ENCODE results near the gene MYLK. TPM values are rescaled to one million over a fixed set of nuclear protein-coding genes. Genes with fewer than 3 reads are reported as not detected.

Gene MYLK
- total and polyA plus RNA-seq, 2 donors (not counting 1 experiment from before 2014, with no cell fraction given) = 0.51 TPM; not detected in 1

GRCh38 chr3:123751433-123751832 lies 132.7 kb downstream of the MYLK start:
- no peaks in the 10 kb centered on the region for H4K20me1 ChIP-seq (ENCODE audit: control insufficient read depth, insufficient read depth, low read length, poor library complexity, severe bottlenecking)
- ATAC-seq (ENCODE audit: low read depth) = no peak
- H2AFZ ChIP-seq (ENCODE audit: insufficient read depth, low read depth, low read length, poor library complexity, severe bottlenecking) = no peak overlapping the region
- TF ChIP-seq, protein P1, sequence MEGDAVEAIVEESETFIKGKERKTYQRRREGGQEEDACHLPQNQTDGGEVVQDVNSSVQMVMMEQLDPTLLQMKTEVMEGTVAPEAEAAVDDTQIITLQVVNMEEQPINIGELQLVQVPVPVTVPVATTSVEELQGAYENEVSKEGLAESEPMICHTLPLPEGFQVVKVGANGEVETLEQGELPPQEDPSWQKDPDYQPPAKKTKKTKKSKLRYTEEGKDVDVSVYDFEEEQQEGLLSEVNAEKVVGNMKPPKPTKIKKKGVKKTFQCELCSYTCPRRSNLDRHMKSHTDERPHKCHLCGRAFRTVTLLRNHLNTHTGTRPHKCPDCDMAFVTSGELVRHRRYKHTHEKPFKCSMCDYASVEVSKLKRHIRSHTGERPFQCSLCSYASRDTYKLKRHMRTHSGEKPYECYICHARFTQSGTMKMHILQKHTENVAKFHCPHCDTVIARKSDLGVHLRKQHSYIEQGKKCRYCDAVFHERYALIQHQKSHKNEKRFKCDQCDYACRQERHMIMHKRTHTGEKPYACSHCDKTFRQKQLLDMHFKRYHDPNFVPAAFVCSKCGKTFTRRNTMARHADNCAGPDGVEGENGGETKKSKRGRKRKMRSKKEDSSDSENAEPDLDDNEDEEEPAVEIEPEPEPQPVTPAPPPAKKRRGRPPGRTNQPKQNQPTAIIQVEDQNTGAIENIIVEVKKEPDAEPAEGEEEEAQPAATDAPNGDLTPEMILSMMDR (IDR thresholded peaks at IDR 0.05) = no peak
- TF ChIP-seq EZH2 (IDR thresholded peaks at IDR 0.05; ENCODE audit: borderline replicate concordance, insufficient read depth, low read depth, low read length, poor library complexity, severe bottlenecking) = no peak
- intact Hi-C loops (cut with micrococcal nuclease) = no loop called here
- Mint-ChIP-seq H3K4me1 (peaks cover under 1% of the 10 kb centered on the region), H3K27ac (no peak overlapping the region), H3K4me3 (no peak overlapping the region), H3K27me3 (peaks cover 10% of the 10 kb centered on the region), H3K9me3 (ENCODE audit: insufficient read depth) (no peaks in the 10 kb centered on the region)
- peaks cover 0 to 2% (median 0%) of the 10 kb centered on the region in 4 experiments for H3K27me3 ChIP-seq (replicated peaks in 1 of 4; ENCODE audit: control extremely low read depth in 1 of 4, control insufficient read depth in 3 of 4, insufficient read depth in 4 of 4, low read length in 3 of 4)
- WGBS (ENCODE audit: insufficient coverage) = 94% methylated on average over 2 of the region's 3 CpGs
- H3K9me3 ChIP-seq (ENCODE audit: control extremely low read depth in 1 of 3, control insufficient read depth in 2 of 3, insufficient read depth in 1 of 3, low read length in 2 of 3) = no peaks in the 10 kb centered on the region
- no peaks in the 10 kb centered on the region for H3K4me1 ChIP-seq (ENCODE audit: control insufficient read depth in 2 of 2, insufficient read depth in 2 of 2, low read length in 2 of 2)
- CTCF ChIA-PET = no interaction called here
- H3K36me3 ChIP-seq (replicated peaks in 1 of 2; ENCODE audit: control extremely low read depth in 1 of 2, control insufficient read depth in 1 of 2, extremely low read depth in 1 of 2, insufficient read depth in 2 of 2, low read length in 1 of 2) = no peaks in the 10 kb centered on the region
- H3K9ac ChIP-seq (ENCODE audit: low read length) = no peak overlapping the region
- H3K4me3 ChIP-seq (ENCODE audit: control extremely low read depth in 1 of 5, extremely low read depth in 1 of 5, insufficient read depth in 1 of 5, low read depth in 2 of 5, low read length in 4 of 5) = no peak overlapping the region
- H3K4me2 ChIP-seq (replicated peaks; ENCODE audit: low read depth, low read length, poor library complexity, severe bottlenecking) = no peak overlapping the region
- H3K79me2 ChIP-seq (ENCODE audit: control insufficient read depth, insufficient read depth, low read length) = no peaks in the 10 kb centered on the region
- no peak overlapping the region for H3K27ac ChIP-seq (ENCODE audit: low read length in 2 of 2)
- POLR2A ChIA-PET = no interaction called here
- DNase-seq = no peak

DNA sequence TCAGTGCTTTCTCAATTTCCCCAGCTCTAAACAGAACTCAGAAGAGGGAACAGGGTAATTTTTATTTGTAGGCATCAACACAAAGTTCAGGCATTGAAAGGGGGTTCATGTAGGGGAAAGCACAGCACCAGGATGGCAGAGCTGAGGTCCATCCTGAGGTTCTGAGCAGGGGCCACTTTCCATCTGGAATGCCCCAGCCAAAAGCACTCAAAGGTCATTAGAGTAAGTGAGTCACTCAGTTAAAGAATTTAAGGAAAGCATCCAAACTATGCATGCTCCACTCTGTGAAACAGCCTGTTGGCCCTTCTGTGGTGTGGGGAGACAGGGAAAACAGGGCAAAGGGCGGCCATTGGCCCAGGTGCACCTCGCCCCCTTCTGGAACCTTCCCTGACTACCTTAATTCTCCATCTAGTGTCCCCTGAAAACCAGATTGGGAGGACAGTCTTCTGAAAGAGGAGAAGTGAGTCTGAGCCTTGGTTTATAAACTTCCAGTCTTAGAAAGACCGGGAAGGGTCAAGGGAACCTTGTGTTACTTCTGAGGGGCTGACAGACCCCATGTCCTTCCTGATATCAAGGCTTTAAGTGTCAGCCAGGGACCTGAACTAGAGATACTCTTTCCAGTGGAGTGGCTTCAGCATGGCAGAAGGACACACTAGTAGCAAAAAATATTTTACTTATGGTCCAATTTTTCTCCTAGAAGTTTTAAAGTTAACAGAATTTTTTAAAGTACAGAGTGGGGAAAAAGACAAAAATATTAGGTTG lies 133.3 kb downstream of the MYLK start:
- H3K9ac ChIP-seq (ENCODE audit: low read length) = no peak overlapping the region
- peaks cover 0 to 2% (median 0%) of the 10 kb centered on the region in 4 experiments for H3K27me3 ChIP-seq (replicated peaks in 1 of 4; ENCODE audit: control extremely low read depth in 1 of 4, control insufficient read depth in 3 of 4, insufficient read depth in 4 of 4, low read length in 3 of 4)
- ChIA-PET POLR2A (no interaction called here), CTCF (no interaction called here)
- intact Hi-C loops (cut with micrococcal nuclease) = no loop called here
- no peak overlapping the region for H3K4me3 ChIP-seq (ENCODE audit: control extremely low read depth in 1 of 5, extremely low read depth in 1 of 5, insufficient read depth in 1 of 5, low read depth in 2 of 5, low read length in 4 of 5)
- H3K79me2 ChIP-seq (ENCODE audit: control insufficient read depth, insufficient read depth, low read length) = no peaks in the 10 kb centered on the region
- TF ChIP-seq, protein P1 (IDR thresholded peaks at IDR 0.05) = no peak
- TF ChIP-seq EZH2 (IDR thresholded peaks at IDR 0.05; ENCODE audit: borderline replicate concordance, insufficient read depth, low read depth, low read length, poor library complexity, severe bottlenecking) = no peak
- Mint-ChIP-seq H3K27ac (no peak overlapping the region), H3K4me3 (no peak overlapping the region), H3K4me1 (no peaks in the 10 kb centered on the region), H3K9me3 (ENCODE audit: insufficient read depth) (no peaks in the 10 kb centered on the region), H3K27me3 (peaks cover 9% of the 10 kb centered on the region)
- 100% methylated on average over 1 of the region's 3 CpGs for WGBS (ENCODE audit: insufficient coverage)
- DNase-seq (no peak), ATAC-seq (ENCODE audit: low read depth) (no peak)
- H4K20me1 ChIP-seq (ENCODE audit: control insufficient read depth, insufficient read depth, low read length, poor library complexity, severe bottlenecking) = no peaks in the 10 kb centered on the region
- H2AFZ ChIP-seq (ENCODE audit: insufficient read depth, low read depth, low read length, poor library complexity, severe bottlenecking) = no peak overlapping the region
- no peaks in the 10 kb centered on the region for H3K36me3 ChIP-seq (replicated peaks in 1 of 2; ENCODE audit: control extremely low read depth in 1 of 2, control insufficient read depth in 1 of 2, extremely low read depth in 1 of 2, insufficient read depth in 2 of 2, low read length in 1 of 2)
- no peaks in the 10 kb centered on the region for H3K9me3 ChIP-seq (ENCODE audit: control extremely low read depth in 1 of 3, control insufficient read depth in 2 of 3, insufficient read depth in 1 of 3, low read length in 2 of 3)
- H3K27ac ChIP-seq (ENCODE audit: low read length in 2 of 2) = no peak overlapping the region
- no peaks in the 10 kb centered on the region for H3K4me1 ChIP-seq (ENCODE audit: control insufficient read depth in 2 of 2, insufficient read depth in 2 of 2, low read length in 2 of 2)
- H3K4me2 ChIP-seq (replicated peaks; ENCODE audit: low read depth, low read length, poor library complexity, severe bottlenecking) = no peak overlapping the region

Measured in B cell (primary cell).